Adipose tissue (tissue), 3 donors: ENCODE measurements around the gene MAML3. TPM values are rescaled to one million over a fixed set of nuclear protein-coding genes. Genes with fewer than 3 reads are reported as not detected.

ENCODE experiments used
- H3K27ac ChIP-seq: one replicate; pipeline ENCODE4 v1.5.1; 2013; ENCODE audit warnings: low read depth, low read length
- WGBS, 3 donors: extraction: QIAGEN DNeasy Blood & Tissue Kit; methylation state at CpG; one replicate each; pipeline ENCODE4 v1.1.7; 2013; 5-methylcytosine and 5-hydroxymethylcytosine counted together
- polyA plus RNA-seq, 3 donors: library from polyadenylated mRNA; stranded (reverse); fragments of 200-250 nt; gene quantifications; one replicate each; pipeline ENCODE4 v1.2.3, GENCODE V29; 2013
- donor health status: healthy with polysubstance abuse.
- donor health status: Bipolar disorder and iron deficiency.
- donor health status: healthy.

MAML3 gene
- polyA plus RNA-seq, 3 donors = 2.8 to 3.2 (median 3.1) TPM

DNA sequence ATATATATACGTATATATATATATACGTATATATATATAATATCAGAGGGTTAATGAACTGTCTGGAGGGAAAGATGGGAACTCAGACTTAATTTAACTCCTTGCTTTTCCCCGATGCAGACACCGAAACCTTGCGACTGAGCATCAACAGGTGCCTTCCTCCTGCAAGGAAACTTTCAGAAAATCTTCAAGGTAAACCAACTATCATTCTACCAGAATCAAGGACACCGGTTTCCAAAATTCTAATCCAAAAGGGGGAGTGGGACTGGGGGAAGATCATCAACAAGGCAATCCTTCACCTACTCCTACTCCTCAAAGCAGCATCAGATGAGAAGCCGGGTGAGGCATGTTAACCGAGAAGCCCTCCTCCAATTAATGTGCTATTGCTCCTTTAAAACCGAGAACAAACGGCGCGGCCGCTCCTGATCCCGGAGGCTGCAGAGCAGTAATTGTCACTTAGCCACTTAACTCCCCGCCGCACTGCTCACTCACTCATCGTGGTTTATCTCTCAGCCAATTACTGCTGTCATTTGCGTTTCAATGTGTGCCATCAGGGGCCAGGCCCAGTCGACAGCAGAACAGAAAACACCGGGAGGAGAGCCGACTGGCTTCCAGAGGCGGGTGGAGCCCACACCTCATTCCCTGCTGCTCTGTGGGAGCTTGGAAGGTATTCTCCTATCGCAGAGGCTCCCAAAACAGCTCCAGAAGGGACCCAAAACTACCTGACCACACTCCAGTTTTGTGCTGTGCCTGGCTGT, 61.7 kb downstream of the MAML3 start:
- 25 to 31% (median 30%) methylated on average over 23 of the region's 23 CpGs for WGBS, 3 donors
- H3K27ac ChIP-seq = no peak overlapping the region

- H3K27ac ChIP-seq = no peak overlapping the region
Observed at GRCh38 chr4:140091305-140091704, 62.7 kb downstream of the MAML3 start.

- WGBS, 3 donors = 55 to 60% (median 55%) methylated on average over 5 of the region's 5 CpGs
- no peak overlapping the region for H3K27ac ChIP-seq
Observed at GRCh38 chr4:140090215-140090731, 63.7 kb downstream of the MAML3 start.

- no peak overlapping the region for H3K27ac ChIP-seq
Observed at GRCh38 chr4:140089216-140089615, 64.8 kb downstream of the MAML3 start.

DNA sequence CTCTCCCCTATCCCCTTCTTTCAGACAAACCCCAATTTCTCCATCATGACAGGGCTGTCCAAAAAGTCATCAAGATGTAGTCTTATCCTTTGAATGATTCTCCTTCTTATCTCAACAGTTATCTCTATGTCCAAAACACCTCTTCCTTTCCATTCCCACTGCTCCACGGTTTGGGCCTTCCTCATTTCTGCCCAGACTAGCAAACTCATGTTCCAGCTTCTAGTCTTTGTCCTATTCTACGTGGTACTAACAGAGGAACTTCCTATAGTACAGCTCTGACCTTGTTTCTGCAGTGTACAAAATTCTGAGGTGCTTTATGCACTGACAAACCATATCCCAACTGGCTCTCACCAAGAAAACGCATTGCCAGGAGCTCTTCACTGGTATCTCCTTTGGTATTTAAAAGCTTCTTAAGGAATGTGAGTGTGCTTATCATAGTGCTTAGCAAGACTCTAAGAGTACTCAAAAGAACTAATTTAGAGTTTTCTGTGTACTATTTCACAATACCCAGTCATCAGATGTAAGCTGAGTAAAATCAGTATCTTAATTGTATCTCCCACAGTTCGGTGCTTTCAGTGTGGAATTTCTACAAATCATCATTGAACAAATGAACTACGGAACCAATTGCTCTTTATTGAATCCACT, 65.5 kb downstream of the MAML3 start:
- WGBS, 3 donors = 65 to 88% (median 75%) methylated on average over 5 of the region's 5 CpGs
- no peak overlapping the region for H3K27ac ChIP-seq

DNA sequence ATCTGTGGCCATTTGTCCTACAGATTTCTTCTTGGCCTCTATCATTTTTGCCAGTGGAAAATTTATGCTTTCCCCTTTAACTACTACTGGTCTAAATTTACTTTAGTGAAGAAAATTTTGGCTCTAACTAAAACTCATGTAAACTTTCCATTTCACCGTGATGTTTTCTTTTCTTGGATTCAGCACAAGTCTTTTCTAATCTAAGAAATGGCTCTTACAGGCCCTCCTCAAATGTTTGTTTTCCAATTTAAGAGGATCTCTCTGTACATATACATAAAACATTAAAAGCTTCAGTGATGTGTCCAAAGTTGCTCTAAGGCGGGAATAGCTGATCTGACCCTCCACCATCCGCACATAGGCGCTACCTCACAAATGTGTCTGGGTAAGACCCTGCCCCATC, 68.1 kb downstream of the MAML3 start:
- H3K27ac ChIP-seq = no peak overlapping the region
- 83 to 87% (median 86%) methylated on average over 4 of the region's 4 CpGs for WGBS, 3 donors

DNA sequence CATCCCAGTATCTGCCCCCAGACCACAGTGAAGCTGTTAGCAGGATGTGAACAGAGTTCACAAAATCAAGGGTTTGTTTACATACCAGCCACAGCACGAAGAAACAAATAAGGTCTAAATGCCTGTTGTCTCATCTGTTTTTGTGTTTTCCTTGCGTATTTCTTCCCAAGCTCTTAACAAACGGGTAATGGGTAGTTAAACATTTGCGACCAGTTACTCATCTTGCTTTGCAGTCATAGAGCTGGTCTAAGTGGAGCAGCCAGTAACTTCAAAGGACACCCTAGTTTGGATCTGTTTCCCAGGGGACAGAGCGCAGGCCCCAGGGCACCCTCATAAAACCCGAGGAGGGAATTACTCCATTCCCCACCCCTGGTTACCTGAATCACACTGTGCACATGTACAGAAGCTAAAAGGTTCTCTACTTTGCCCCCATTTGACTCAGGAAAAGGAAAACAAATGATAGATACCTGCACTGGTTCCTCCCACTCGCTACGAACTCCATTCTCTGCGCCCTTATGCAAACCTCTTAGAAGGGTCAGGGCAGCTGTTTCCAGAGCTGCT, 68.8 kb downstream of the MAML3 start:
- 79 to 86% (median 84%) methylated on average over 9 of the region's 9 CpGs for WGBS, 3 donors
- H3K27ac ChIP-seq = no peak overlapping the region

DNA sequence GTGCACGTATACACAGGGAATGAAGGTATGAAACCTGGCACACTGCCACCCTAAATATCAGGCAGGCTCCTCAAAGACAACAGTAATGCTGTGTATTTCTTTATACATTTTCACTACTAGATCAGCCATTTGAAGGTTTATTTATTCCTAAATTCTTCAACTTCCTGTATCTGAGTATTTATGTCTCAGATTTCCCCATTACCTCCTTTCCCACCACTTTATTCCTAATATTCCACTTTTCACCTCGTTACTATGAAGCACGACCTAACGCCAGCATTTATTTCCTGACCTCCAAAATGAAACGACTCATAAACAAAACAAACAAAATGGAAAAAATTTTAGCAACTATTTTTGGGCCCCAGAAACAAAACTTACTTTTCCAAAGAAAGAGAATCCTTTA, 69.6 kb downstream of the MAML3 start:
- H3K27ac ChIP-seq = no peak overlapping the region
- 70 to 73% (median 73%) methylated on average over 5 of the region's 5 CpGs for WGBS, 3 donors

- 89 to 92% (median 92%) methylated on average over 7 of the region's 7 CpGs for WGBS, 3 donors
- no peak overlapping the region for H3K27ac ChIP-seq
Observed at GRCh38 chr4:140082391-140082755, 71.6 kb downstream of the MAML3 start.

GRCh38 chr4:140081641-140082390, 72.2 kb downstream of the MAML3 start:
- no peak overlapping the region for H3K27ac ChIP-seq
- WGBS, 3 donors = 76 to 90% (median 84%) methylated on average over 8 of the region's 8 CpGs

DNA sequence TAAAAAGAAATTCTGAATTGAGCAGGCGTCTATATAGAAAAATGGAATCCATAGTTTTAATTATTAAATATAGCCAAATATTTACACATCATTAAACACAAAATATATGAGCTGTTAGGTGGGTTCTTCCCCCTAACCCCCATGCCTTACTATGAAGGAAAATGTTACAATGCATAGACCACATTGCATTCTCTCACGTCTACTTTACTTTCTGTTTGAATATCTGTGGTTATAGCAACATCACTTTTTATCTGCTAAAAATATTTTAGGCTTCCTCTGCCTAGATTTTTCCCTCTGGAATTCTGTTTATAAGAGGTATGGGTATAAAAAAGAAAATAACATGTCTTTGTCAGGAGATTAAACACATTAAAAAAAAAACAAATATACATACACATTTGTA, 73.1 kb downstream of the MAML3 start:
- 63 to 86% (median 67%) methylated on average over 2 of the region's 2 CpGs for whole genome bisulfite sequencing, 3 donors
- H3K27ac ChIP-seq = no peak overlapping the region

- no peak overlapping the region for H3K27ac ChIP-seq
- 54 to 72% (median 56%) methylated on average over 2 of the region's 2 CpGs for WGBS, 3 donors
Observed at GRCh38 chr4:140078366-140078765, 75.6 kb downstream of the MAML3 start.

- H3K27ac ChIP-seq = no peak overlapping the region
- WGBS, 3 donors = 62 to 85% (median 76%) methylated on average over 2 of the region's 2 CpGs
Observed at GRCh38 chr4:140076307-140076706, 77.7 kb downstream of the MAML3 start.

DNA sequence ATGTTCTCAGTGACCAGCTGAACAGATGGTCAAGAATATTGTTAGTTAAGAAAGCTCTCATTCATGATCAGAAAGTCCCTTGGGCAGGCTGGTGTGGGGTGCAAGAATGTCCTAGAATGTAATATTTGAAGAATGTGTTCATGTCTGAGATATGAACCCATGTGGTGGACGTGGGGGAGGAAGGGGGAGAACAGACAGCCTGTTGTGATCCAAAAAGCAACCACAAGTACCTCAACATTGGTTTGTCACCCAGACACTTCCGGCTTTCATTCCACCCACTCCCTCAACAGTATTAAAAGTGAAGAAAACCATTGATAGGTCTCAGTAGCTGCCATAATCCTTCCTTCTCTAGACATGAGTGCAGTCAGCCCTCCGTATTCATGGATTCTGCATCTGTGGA, 82.2 kb downstream of the MAML3 start:
- H3K27ac ChIP-seq = no peak overlapping the region
- 36 to 62% (median 41%) methylated on average over 3 of the region's 3 CpGs for WGBS, 3 donors

DNA sequence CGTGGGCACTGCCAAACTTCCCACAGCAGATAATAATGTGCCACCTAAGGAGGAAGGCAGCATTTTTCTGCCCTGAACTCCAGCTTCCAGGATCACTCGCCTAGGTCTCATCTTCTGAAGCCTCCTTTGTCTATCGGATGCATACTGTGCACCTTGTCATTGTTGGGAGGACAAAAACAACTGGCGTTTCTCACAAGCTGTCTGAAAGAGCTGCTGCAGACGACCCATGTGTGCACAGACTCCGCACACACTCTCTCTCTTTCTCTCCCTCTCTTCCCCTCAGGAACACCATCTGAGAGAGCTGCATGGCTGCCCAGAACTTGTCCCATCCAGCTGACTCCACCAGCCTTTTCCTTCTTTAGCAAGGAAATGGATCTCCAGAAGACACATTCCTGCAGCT, 83.0 kb downstream of the MAML3 start:
- WGBS, 3 donors = 75 to 82% (median 79%) methylated on average over 6 of the region's 6 CpGs

GRCh38 chr4:140070366-140070765, 83.6 kb downstream of the MAML3 start:
- no peak overlapping the region for H3K27ac ChIP-seq
- 74 to 95% (median 79%) methylated on average over 2 of the region's 2 CpGs for WGBS, 3 donors

More for the DNA sequence above, 83.0 kb downstream of the MAML3 start:
- no peak overlapping the region for H3K27ac ChIP-seq

DNA sequence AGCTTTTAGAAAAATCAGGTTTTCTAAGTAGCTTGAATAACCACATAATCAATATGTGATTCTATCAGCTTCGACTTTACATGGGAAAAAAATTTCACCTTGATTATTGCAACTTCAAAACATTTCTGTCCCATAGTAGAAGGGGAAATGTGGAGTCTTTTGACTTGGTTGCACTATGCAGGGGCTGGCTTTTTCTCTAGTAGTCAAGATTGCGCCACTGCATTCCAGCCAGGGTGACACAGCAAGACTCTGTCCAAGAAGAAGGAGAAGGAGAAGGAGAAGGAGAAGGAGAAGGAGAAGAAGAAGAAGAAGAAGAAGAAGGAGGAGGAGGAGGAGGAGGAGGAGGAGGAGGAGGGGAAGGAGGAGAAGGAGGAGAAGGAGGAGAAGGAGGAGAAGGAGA, 84.9 kb downstream of the MAML3 start:
- no peak overlapping the region for H3K27ac ChIP-seq
- 59 to 71% (median 63%) methylated on average over 2 of the region's 2 CpGs for WGBS, 3 donors

GRCh38 chr4:140068271-140068670, 85.7 kb downstream of the MAML3 start:
- no peak overlapping the region for H3K27ac ChIP-seq
- 93 to 96% (median 95%) methylated on average over 2 of the region's 2 CpGs for WGBS, 3 donors
